Epithelial cell of esophagus (primary cell): ENCODE measurements around the gene PCDHGB2.
A peak's percentile ranks its signal among the peaks of the same experiment; 100 is the strongest.

Experiments
- DNase-seq: peaks from one replicate; pipeline ENCODE4 v3.0.0; 2010; ENCODE audit warnings: low read depth
- H3K4me3 ChIP-seq: 2 replicates; pipeline ENCODE4 v1.5.1; 2011; ENCODE audit warnings: mild to moderate bottlenecking, low read length, control low read depth
- TF ChIP-seq, protein P1 (sequence below): IDR thresholded peaks from 2 replicates; pipeline ENCODE4 v1.5.1; 2011; ENCODE audit warnings: low read depth, mild to moderate bottlenecking, low read length, control low read depth, inconsistent platforms; ENCODE audit not compliant: insufficient read depth; ENCODE audit errors: missing control alignments

The PCDHGB2 gene

DNA sequence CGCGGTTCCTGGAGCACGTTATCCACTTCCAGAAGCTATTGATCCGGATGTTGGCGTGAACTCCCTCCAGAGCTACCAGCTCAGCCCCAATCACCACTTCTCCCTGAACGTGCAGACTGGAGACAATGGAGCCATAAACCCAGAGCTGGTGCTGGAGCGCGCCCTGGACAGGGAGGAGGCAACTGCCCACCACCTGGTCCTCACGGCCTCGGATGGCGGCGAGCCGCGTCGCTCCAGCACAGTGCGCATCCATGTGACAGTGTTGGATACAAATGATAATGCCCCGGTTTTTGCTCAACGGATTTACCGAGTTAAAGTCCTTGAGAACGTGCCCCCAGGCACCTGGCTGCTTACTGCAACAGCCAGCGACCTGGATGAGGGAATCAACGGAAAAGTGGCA lies 43.6 kb downstream of the PCDHGB2 start:
- TF ChIP-seq, protein P1, sequence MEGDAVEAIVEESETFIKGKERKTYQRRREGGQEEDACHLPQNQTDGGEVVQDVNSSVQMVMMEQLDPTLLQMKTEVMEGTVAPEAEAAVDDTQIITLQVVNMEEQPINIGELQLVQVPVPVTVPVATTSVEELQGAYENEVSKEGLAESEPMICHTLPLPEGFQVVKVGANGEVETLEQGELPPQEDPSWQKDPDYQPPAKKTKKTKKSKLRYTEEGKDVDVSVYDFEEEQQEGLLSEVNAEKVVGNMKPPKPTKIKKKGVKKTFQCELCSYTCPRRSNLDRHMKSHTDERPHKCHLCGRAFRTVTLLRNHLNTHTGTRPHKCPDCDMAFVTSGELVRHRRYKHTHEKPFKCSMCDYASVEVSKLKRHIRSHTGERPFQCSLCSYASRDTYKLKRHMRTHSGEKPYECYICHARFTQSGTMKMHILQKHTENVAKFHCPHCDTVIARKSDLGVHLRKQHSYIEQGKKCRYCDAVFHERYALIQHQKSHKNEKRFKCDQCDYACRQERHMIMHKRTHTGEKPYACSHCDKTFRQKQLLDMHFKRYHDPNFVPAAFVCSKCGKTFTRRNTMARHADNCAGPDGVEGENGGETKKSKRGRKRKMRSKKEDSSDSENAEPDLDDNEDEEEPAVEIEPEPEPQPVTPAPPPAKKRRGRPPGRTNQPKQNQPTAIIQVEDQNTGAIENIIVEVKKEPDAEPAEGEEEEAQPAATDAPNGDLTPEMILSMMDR, result no peak
- no peak overlapping the region for H3K4me3 ChIP-seq
- DNase-seq, result no peak

- TF ChIP-seq, protein P1, result peak; percentile 66
- DNase-seq, result peak; percentile 50
- peak within 1 kb of the TSS; percentile 27 for H3K4me3 ChIP-seq
Observed at GRCh38 chr5:141407790-141408505, 48.2 kb downstream of the PCDHGB2 start, which contains the start of gene PCDHGB6. TSS of gene PCDHGB6 (plus strand) at chr5:141408021. CDS start at chr5:141408203, 182 bp downstream.

DNA sequence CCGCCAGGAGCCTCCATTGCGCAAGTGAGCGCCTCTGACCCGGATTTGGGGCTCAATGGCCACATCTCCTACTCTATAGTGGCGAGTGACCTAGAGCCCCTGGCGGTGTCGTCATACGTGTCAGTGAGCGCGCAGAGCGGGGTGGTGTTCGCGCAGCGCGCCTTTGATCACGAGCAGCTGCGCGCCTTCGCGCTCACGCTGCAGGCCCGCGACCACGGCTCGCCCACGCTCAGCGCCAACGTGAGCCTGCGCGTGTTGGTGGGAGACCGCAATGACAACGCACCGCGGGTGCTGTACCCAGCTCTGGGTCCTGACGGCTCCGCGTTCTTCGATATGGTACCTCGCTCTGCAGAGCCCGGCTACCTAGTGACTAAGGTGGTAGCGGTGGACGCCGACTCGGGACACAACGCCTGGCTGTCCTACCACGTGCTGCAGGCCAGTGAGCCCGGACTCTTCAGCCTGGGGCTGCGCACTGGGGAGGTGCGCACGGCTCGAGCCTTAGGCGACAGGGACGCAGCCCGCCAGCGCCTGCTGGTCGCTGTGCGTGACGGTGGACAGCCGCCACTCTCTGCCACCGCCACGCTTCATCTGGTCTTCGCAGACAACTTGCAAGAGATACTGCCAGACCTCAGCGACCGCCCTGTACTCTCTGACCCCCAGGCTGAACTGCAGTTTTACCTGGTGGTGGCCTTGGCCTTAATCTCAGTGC lies 50.0 kb downstream of the PCDHGB2 start:
- no peak for DNase-seq
- TF ChIP-seq, protein P1, result no peak
- no peak overlapping the region for H3K4me3 ChIP-seq

DNA sequence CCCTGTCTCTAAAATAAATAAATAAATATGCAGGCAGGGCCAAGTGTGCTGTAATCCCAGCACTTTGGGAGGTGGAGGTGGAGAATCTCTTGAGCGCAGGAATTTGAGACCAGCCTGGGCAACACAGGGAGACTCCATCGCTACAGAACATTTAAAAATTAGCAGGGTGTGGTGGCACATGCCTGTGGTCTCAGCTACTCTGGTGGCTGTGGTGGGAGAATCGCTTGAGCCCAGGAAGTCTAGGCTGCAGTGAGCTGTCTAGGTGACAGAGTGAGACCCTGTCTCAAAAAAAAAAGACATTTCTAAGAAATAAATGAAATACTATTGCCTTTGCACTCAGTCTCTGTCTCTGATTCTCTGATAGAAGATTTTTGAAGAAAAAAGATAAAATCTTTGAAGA lies 51.8 kb downstream of the PCDHGB2 start:
- H3K4me3 ChIP-seq, result no peak overlapping the region
- DNase-seq, result no peak
- TF ChIP-seq, protein P1, result no peak
